ENCODE results near the gene IL1RL2. TPM values are rescaled to one million over a fixed set of nuclear protein-coding genes. Genes with fewer than 3 reads are reported as not detected.

The IL1RL2 gene
- total and polyA plus RNA-seq, 2 of the 4 experiments (the other 2 are of a cell fraction), result 0.09 to 0.36 TPM

GRCh38 chr2:102138331-102138730 is 48.5 kb upstream of the IL1RL2 start:
- Histone ChIP-seq H3K36me3 (ENCODE audit: control insufficient read depth, insufficient read depth, low read length) (no peaks in the 10 kb centered on the region), H2BK15ac (ENCODE audit: low read depth, low read length) (no peak overlapping the region), H3K56ac (ENCODE audit: extremely low read depth, insufficient read depth, low read length) (no peak overlapping the region), H3K14ac (replicated peaks; ENCODE audit: low read depth, low read length) (no peak overlapping the region), H4K8ac (ENCODE audit: low read depth in 2 of 2, low read length in 2 of 2) (no peak overlapping the region), H3K9me3 (ENCODE audit: control insufficient read depth, insufficient read depth, low read length) (no peaks in the 10 kb centered on the region), H4K91ac (ENCODE audit: insufficient read depth, low read depth, low read length) (no peak overlapping the region), H3K9ac (ENCODE audit: low read depth, low read length) (no peak overlapping the region), H2AK5ac (ENCODE audit: low read depth, low read length) (no peak overlapping the region), H3K4me3 (ENCODE audit: insufficient read depth, low read depth, low read length) (no peak overlapping the region), H2BK20ac (ENCODE audit: low read depth, low read length) (no peak overlapping the region), H3K18ac (ENCODE audit: low read depth, low read length) (no peak overlapping the region), H3K79me1 (ENCODE audit: low read depth in 1 of 2, low read length in 2 of 2) (peaks cover 6 to 24% of the 10 kb centered on the region in 2 experiments; a peak in 3 of 4 replicates), H3K4me1 (ENCODE audit: control insufficient read depth, insufficient read depth, low read length) (peaks cover 18% of the 10 kb centered on the region), H4K20me1 (ENCODE audit: insufficient read depth, low read length) (no peaks in the 10 kb centered on the region), H2BK5ac (ENCODE audit: low read depth, low read length, poor library complexity, severe bottlenecking) (no peak overlapping the region), H3K23ac (ENCODE audit: low read depth, low read length) (no peak overlapping the region), H2AFZ (replicated peaks; ENCODE audit: low read length, poor library complexity) (no peak overlapping the region), H2BK120ac (ENCODE audit: low read depth, low read length) (no peak overlapping the region), H2AK9ac (replicated peaks; ENCODE audit: low read depth, low read length, poor library complexity) (no peak overlapping the region), H3K27ac (ENCODE audit: insufficient read depth, low read length) (no peak overlapping the region), H3K4ac (ENCODE audit: low read depth, low read length) (no peak overlapping the region), H3K9me1 (ENCODE audit: insufficient read depth, low read length) (peaks cover 17% of the 10 kb centered on the region), H3K27me3 (ENCODE audit: control insufficient read depth, insufficient read depth, low read length) (no peaks in the 10 kb centered on the region), H4K5ac (ENCODE audit: low read depth, low read length) (no peak overlapping the region), H3K4me2 (ENCODE audit: low read depth, low read length) (no peak overlapping the region)
- dilution Hi-C loops (cut with HindIII; ENCODE audit: low sequenced_read_pairs, unreplicated experiment) (no loop called here), intact Hi-C loops (cut with micrococcal nuclease) (no loop called here), in situ Hi-C loops (cut with MboI; ENCODE audit: low sequenced_read_pairs) (no loop called here)
- no peak for ATAC-seq (ENCODE audit: low read depth)
- no TSS peak for BruUV-seq (replicated peaks)
- ChIA-PET POLR2A (ENCODE audit: unreplicated experiment) (no interaction called here), CTCF (no interaction called here)
- WGBS, 2 experiments (ENCODE audit: extremely low coverage in 2 of 2, insufficient read length in 1 of 2), result 75 to 100% methylated on average over 1 to 2 of the region's 4 CpGs
- no peak for DNase-seq
- TF ChIP-seq BHLHE40 (IDR thresholded peaks at IDR 0.05; ENCODE audit: low read depth, low read length) (no peak), RCOR1 (IDR thresholded peaks at IDR 0.05; ENCODE audit: insufficient replicate concordance, low read length) (no peak), RAD21 (IDR thresholded peaks at IDR 0.05; ENCODE audit: low read length) (no peak)

Measured in IMR-90 (cell line).